ENCODE measurements around the gene ATP6V1B1.

The ATP6V1B1 gene

GRCh38 chr2:70901227-70902066, 34.3 kb upstream of the ATP6V1B1 start:
- no peak for DNase-seq (ENCODE audit: low read depth in 2 of 2)

GRCh38 chr2:70902067-70902442, 33.6 kb upstream of the ATP6V1B1 start:
- DNase-seq (ENCODE audit: low read depth in 2 of 2): no peak

- no peak for DNase-seq (ENCODE audit: low read depth in 2 of 2)
These were observed 33.1 kb upstream of the ATP6V1B1 start for GRCh38 chr2:70902579-70902978.

- no peak for DNase-seq (ENCODE audit: low read depth in 2 of 2)
These were observed 32.5 kb upstream of the ATP6V1B1 start for GRCh38 chr2:70903171-70903570.

GRCh38 chr2:70903641-70904340, 31.9 kb upstream of the ATP6V1B1 start:
- DNase-seq (ENCODE audit: low read depth in 2 of 2): no peak

GRCh38 chr2:70904371-70905216, 31.1 kb upstream of the ATP6V1B1 start:
- DNase-seq (ENCODE audit: low read depth in 2 of 2): no peak

- no peak for DNase-seq (ENCODE audit: low read depth in 2 of 2)
These were observed 30.0 kb upstream of the ATP6V1B1 start for GRCh38 chr2:70905443-70906421.

GRCh38 chr2:70906439-70907005, 29.2 kb upstream of the ATP6V1B1 start:
- no peak for DNase-seq (ENCODE audit: low read depth in 2 of 2)

- DNase-seq (ENCODE audit: low read depth in 2 of 2): no peak
These were observed 28.3 kb upstream of the ATP6V1B1 start for GRCh38 chr2:70907130-70908057.

GRCh38 chr2:70916291-70916690, 19.4 kb upstream of the ATP6V1B1 start:
- no peak for DNase-seq (ENCODE audit: low read depth in 2 of 2)

- no peak for DNase-seq (ENCODE audit: low read depth in 2 of 2)
These were observed 17.7 kb upstream of the ATP6V1B1 start for GRCh38 chr2:70918016-70918415.

GRCh38 chr2:70919672-70920366, 15.9 kb upstream of the ATP6V1B1 start:
- peak; percentile 53 to 68 for DNase-seq (ENCODE audit: low read depth in 2 of 2)

- DNase-seq (ENCODE audit: low read depth in 2 of 2): no peak
These were observed 15.4 kb upstream of the ATP6V1B1 start for GRCh38 chr2:70920367-70920715.

GRCh38 chr2:70921031-70921430, 14.7 kb upstream of the ATP6V1B1 start:
- DNase-seq (ENCODE audit: low read depth in 2 of 2): no peak

- no peak for DNase-seq (ENCODE audit: low read depth in 2 of 2)
These were observed 13.9 kb upstream of the ATP6V1B1 start for GRCh38 chr2:70921839-70922234.

- DNase-seq (ENCODE audit: low read depth in 2 of 2): no peak
These were observed 13.2 kb upstream of the ATP6V1B1 start for GRCh38 chr2:70922235-70923234.

GRCh38 chr2:70923378-70924015, 12.2 kb upstream of the ATP6V1B1 start:
- no peak for DNase-seq (ENCODE audit: low read depth in 2 of 2)
